ENCODE data around the gene TLK2.
"Not testable (repeated sequence)": the region's sequence is repeated elsewhere in the genome, so short reads cannot be mapped to it uniquely, and the experiment has no call there.

The TLK2 gene

DNA sequence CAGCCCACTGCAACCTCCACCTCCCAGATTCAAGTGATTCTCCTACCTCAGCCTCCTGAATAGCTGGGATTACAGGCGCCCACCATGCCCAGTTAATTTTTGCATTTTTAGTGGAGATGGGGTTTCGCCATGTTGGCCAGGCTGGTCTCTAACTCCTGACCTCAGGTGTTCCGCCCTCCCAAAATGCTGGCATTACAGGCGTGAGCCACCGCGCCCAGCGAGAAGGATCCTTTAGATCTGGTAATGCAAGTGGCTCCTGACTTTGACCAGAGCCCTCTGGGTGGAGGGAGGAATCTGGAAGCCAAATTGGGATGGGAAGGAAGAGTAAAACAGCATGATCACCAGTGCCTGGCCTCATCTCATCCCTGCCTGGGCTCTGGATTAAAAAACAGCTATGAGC lies 13.4 kb upstream of the TLK2 start:
- not testable (repeated sequence) for H2AFZ ChIP-seq (ENCODE audit: low read length, unreplicated experiment); H3K27me3 ChIP-seq (ENCODE audit: insufficient read depth, low read length); H3K4me1 ChIP-seq (ENCODE audit: control insufficient read depth, insufficient read depth, low read length, unreplicated experiment); H3K79me2 ChIP-seq (ENCODE audit: control insufficient read depth, insufficient read depth, low read length, unreplicated experiment); H3K36me3 ChIP-seq (ENCODE audit: insufficient read depth, low read length); H3K4me3 ChIP-seq (ENCODE audit: low read depth, low read length); H3K27ac ChIP-seq (ENCODE audit: low read depth, low read length)

DNA sequence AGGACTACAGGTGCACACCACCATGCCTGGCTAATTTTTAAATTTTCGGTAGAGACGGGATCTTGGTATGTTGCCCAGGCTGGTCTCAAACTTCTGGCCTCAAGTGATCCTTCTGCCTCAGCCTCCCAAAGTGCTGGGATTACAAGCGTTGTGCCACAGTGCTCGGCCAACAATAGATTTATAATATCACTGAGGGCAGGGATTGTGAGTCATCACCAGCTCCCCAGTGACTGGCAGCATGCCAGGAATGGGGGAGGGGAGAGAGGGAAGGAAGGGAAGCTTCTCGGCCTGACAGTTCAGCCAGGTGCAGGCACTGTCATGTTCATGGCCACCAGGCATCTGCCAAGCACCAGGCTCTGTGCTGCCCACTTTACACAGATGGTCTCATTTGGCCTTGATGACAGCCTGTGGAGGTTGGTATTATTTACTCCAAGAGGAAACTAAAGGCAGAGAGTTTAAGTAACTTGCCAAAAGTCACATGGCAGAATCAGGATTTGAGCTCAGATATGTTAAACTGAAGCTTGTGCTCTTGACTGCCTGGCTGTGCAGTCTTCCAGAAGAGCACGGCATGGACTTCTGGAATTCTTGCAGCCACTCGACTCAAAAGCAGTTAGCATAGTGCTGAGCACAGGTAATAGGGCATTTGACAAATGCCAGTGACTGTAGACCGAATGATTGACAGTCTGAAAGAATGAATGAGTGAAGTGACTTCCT lies 7.8 kb upstream of the TLK2 start:
- H3K79me2 ChIP-seq (ENCODE audit: control insufficient read depth, insufficient read depth, low read length, unreplicated experiment); H3K36me3 ChIP-seq (ENCODE audit: insufficient read depth, low read length); H2AFZ ChIP-seq (ENCODE audit: low read length, unreplicated experiment); H3K4me3 ChIP-seq (ENCODE audit: low read depth, low read length); H3K27me3 ChIP-seq (ENCODE audit: insufficient read depth, low read length); H3K4me1 ChIP-seq (ENCODE audit: control insufficient read depth, insufficient read depth, low read length, unreplicated experiment); H3K27ac ChIP-seq (ENCODE audit: low read depth, low read length): not testable (repeated sequence)

DNA sequence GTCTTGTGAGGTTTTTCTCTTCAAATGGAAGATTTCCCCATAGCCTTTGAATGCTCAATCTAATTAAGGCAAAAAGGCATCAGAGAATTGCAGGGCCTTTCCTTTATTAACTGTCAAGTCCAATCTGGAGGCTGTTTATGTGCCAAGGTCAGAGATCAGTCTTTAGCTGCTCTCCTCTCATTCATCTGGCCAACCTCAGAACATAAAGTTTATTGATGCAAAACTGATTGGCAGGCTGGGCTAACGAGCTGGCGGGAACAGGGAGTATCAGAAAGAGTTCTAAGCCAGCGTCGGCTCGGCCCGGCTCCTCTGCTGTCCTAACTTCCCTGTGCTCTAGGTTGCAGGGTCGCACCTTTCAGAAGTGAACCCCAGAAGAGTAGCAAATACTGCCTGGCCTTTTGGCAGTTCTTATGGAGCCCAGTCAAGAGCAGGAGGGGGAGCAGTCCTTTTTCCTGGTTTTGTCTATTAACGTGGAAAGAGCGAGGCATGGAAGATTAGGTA lies 7.2 kb upstream of the TLK2 start:
- not testable (repeated sequence) for H3K79me2 ChIP-seq (ENCODE audit: control insufficient read depth, insufficient read depth, low read length, unreplicated experiment); H3K4me1 ChIP-seq (ENCODE audit: control insufficient read depth, insufficient read depth, low read length, unreplicated experiment); H3K4me3 ChIP-seq (ENCODE audit: low read depth, low read length); H2AFZ ChIP-seq (ENCODE audit: low read length, unreplicated experiment); H3K27me3 ChIP-seq (ENCODE audit: insufficient read depth, low read length); H3K27ac ChIP-seq (ENCODE audit: low read depth, low read length); H3K36me3 ChIP-seq (ENCODE audit: insufficient read depth, low read length)

DNA sequence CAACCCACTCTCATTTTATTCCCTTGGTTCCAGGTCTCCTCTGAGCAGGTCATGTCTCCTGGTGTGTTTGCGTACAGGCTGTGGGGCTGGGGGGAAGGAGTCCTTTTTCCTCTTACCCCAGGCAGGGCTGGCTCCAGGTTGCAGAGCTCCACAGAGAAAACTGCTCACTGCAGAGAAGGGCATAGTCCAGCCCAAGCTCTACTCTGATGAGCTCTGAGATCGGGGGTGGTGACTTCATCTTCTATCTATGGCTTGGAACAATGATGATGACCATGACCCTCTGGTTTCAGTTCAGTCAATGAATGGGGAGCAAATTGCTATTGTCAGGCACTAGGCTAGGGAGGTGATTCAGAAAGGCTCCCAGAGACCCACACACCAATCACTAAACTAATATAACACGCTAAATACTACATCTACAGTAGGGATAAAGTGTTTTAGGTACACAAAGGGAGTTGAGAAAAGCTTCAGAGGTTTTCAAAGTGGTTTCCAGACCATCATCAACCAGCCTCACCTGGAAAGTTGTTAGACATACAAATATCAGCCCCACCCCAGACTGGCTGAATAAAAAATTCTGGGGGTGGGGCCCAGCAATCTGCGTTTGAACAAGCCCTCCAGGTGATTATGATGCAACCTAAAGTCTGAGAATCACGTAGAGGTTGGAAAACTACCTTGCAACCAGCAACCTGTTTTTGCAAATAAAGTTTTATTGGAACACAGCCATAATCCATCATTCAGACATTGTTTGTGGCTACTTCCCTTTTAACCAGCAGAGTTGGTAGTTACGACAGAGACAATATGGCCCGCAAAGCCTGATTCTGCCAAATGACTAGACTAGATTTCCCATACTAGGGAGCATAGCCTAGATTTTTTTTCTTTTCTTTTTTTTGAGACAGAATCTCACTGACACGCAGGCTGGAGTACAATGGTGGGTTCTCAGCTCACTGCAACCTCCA lies 5.3 kb upstream of the TLK2 start:
- H3K79me2 ChIP-seq (ENCODE audit: control insufficient read depth, insufficient read depth, low read length, unreplicated experiment); H2AFZ ChIP-seq (ENCODE audit: low read length, unreplicated experiment); H3K27me3 ChIP-seq (ENCODE audit: insufficient read depth, low read length); H3K27ac ChIP-seq (ENCODE audit: low read depth, low read length); H3K4me3 ChIP-seq (ENCODE audit: low read depth, low read length); H3K36me3 ChIP-seq (ENCODE audit: insufficient read depth, low read length); H3K4me1 ChIP-seq (ENCODE audit: control insufficient read depth, insufficient read depth, low read length, unreplicated experiment): not testable (repeated sequence)

DNA sequence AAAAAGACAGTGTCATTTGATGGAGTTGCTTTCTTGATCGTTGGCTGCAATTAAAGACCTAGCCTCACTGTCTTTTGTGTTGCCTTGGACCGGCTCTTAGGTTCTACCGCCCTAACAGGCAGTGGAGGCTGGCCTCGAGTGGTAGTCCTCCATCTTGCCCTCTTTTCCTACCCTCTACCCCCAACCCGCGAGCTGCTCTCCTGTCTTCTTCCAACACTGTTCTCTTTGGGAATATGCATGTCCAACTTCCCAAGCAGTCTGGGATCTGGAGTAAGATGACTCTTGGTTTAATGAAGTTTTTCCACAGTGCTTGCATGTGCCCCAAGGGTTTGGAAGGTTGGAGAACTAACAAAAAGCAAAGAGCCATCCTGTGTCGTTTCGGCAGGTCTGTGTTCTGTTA lies 1.5 kb upstream of the TLK2 start:
- H3K4me1 ChIP-seq (ENCODE audit: control insufficient read depth, insufficient read depth, low read length, unreplicated experiment); H3K36me3 ChIP-seq (ENCODE audit: insufficient read depth, low read length); H2AFZ ChIP-seq (ENCODE audit: low read length, unreplicated experiment); H3K27ac ChIP-seq (ENCODE audit: low read depth, low read length); H3K27me3 ChIP-seq (ENCODE audit: insufficient read depth, low read length): not testable (repeated sequence)
- Histone ChIP-seq H3K79me2 (ENCODE audit: control insufficient read depth, insufficient read depth, low read length, unreplicated experiment) (peaks cover 38% of the 10 kb centered on the region), H3K4me3 (ENCODE audit: low read depth, low read length) (peak overlapping the region; percentile 71)

DNA sequence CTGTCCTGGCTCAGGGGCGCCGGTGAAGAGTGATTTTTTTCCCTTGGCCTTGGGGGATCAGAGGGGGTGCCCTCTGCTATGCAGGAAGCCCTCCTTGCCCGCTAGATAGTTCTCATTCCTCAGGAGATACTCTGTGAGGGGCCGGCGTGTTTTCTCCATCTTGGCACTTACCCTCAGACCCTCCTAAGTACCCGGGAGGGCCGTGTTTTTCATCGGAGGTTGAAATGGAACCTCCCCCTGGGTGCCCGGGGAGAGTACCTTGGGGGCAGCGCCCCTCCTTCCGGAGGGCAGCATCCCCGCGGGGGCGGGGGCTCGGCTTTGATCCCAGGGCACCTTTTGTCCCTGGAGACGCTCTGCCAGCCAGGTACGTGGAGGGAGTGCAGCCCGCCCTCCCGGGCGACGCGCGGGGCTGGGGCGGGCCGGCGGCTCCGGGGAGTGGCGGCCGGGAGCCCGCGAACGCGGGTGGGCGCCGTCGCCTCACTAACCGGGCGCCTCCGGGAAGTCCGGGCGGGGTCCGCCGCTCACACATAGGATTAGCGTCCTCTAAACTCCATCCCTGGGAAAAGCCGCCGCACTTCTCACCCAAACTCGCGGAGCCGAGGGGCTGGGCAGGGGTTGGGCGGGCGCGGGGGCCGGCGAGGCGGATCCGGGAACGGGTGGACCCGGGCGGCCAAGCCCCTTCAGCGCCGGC lies 762 bp upstream of the TLK2 start:
- Histone ChIP-seq H3K27ac (ENCODE audit: low read depth, low read length) (peak overlapping the region; percentile 41; the same call in 1 of the 2 replicates), H2AFZ (ENCODE audit: low read length, unreplicated experiment) (peak overlapping the region; percentile 36), H3K79me2 (ENCODE audit: control insufficient read depth, insufficient read depth, low read length, unreplicated experiment) (peaks cover 45% of the 10 kb centered on the region), H3K4me3 (ENCODE audit: low read depth, low read length) (peak overlapping the region; percentile 71)
- not testable (repeated sequence) for H3K27me3 ChIP-seq (ENCODE audit: insufficient read depth, low read length); H3K36me3 ChIP-seq (ENCODE audit: insufficient read depth, low read length); H3K4me1 ChIP-seq (ENCODE audit: control insufficient read depth, insufficient read depth, low read length, unreplicated experiment)

DNA sequence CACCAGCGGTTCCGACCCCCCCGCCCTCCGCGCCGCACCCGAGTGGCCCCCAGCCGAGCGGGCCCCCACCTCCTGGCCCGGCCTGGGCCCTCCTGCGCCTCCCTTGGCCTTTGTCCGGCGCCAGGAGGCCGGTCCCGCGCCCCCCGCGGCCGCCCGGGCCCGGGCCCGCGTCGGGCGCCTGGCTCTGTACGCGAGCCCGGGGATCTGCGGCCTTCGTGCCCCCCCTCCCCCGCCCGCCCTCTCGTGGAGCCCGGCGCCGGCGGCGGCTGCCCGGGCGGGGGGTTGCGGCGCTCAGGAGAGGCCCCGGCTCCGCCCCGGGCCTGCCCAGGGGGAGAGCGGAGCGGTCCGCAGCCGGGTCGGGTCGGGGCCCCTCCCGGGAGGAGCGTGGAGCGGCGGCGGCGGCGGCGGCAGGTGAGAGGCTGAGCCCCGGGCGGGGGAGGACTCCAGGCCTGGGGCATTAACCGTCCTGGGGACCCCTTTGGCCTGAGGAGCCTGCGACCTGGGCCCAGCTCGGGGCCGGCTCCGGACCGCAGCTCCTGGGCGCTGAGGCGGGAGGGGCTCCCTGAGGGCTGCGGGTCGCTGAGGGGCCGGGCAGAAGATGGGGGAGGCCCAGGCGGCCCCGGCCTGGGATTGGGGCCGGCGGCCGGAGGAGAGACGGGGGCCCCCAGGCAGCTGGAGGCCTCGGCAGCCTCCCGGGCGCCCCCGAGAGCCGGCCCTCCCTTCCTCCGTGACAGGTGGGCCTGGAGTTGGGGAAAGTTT lies 434 bp downstream of the TLK2 start:
- H3K36me3 ChIP-seq (ENCODE audit: insufficient read depth, low read length); H3K27me3 ChIP-seq (ENCODE audit: insufficient read depth, low read length); H2AFZ ChIP-seq (ENCODE audit: low read length, unreplicated experiment); H3K4me1 ChIP-seq (ENCODE audit: control insufficient read depth, insufficient read depth, low read length, unreplicated experiment): not testable (repeated sequence)
- Histone ChIP-seq H3K79me2 (ENCODE audit: control insufficient read depth, insufficient read depth, low read length, unreplicated experiment) (peaks cover 56% of the 10 kb centered on the region), H3K27ac (ENCODE audit: low read depth, low read length) (peak overlapping the region; percentile 63; the same call in 1 of the 2 replicates), H3K4me3 (ENCODE audit: low read depth, low read length) (peak overlapping the region; percentile 82)

DNA sequence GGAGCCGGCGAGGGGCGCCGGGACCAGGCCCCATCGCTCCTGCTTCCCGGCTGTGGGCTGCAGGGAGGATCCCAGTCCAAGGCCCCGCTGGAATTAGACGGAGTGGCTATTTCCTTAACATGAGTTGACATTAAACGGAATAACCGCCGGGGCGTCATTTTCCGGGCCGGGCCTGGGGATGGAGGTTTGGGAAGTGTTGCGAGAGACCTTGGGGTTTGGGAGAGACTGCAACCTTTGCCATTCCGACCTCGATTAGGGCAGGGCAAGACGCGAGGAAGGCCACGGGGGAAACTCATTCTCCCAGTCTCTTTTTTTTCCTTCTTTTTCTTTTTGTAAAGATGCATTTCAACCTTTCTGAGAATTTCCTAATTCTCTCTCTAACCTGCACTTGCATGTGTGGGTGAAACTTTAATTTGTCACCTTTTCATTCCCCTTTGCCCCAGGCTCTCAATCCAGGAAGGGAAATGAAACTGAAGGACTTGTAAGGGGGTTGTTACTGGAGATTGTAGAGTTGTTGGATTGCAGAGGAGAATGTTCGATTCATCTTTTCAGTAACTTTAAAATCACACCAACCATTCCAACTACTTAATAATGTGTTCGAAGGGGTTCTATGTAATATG lies 1.1 kb downstream of the TLK2 start:
- Histone ChIP-seq H3K4me3 (ENCODE audit: low read depth, low read length) (peak overlapping the region; percentile 82), H3K27ac (ENCODE audit: low read depth, low read length) (peak overlapping the region; percentile 63), H3K79me2 (ENCODE audit: control insufficient read depth, insufficient read depth, low read length, unreplicated experiment) (peaks cover 56% of the 10 kb centered on the region)
- H3K36me3 ChIP-seq (ENCODE audit: insufficient read depth, low read length); H3K27me3 ChIP-seq (ENCODE audit: insufficient read depth, low read length); H3K4me1 ChIP-seq (ENCODE audit: control insufficient read depth, insufficient read depth, low read length, unreplicated experiment); H2AFZ ChIP-seq (ENCODE audit: low read length, unreplicated experiment): not testable (repeated sequence)

DNA sequence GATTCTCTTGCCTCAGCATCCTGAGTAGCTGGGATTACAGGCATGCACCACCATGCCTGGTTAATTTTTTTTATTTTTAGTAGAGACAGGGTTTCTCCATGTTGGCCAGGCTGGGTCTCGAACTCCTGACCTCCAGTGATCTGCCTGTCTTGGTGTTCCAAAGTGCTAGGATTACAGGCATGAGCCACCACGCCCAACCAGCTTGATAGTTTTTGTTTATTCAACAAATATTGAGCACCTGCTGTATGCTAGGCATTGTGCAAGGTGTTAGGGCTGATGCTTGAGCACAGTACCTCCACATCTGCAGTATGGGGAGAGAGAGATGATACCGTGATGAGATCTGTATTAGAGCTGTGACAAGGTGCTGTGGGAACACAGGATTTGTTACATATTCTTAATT lies 3.9 kb downstream of the TLK2 start:
- H3K36me3 ChIP-seq (ENCODE audit: insufficient read depth, low read length); H2AFZ ChIP-seq (ENCODE audit: low read length, unreplicated experiment); H3K27ac ChIP-seq (ENCODE audit: low read depth, low read length): not testable (repeated sequence)

DNA sequence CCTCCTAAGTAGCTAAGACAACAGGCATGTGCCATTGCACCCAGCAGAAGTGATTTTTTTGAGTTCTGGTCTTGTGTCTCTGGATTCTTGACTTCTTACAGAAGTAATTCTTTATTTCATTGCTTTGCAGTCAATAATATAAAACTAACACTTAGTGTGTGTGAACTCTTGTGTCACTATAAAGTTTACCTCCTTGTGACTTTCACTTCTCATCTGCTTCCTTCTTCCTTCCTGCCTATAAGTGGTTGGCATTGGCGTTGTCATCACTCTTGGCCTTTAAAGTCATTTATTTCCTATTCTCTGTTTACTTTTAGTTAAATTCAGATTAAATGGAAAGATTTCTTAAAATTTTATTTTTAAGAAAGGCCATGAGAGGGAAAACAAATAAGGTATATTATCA lies 12.4 kb downstream of the TLK2 start:
- not testable (repeated sequence) for H3K36me3 ChIP-seq (ENCODE audit: insufficient read depth, low read length); H3K27me3 ChIP-seq (ENCODE audit: insufficient read depth, low read length); H3K4me1 ChIP-seq (ENCODE audit: control insufficient read depth, insufficient read depth, low read length, unreplicated experiment); H3K27ac ChIP-seq (ENCODE audit: low read depth, low read length); H3K4me3 ChIP-seq (ENCODE audit: low read depth, low read length); H2AFZ ChIP-seq (ENCODE audit: low read length, unreplicated experiment)
- peaks cover 76% of the 10 kb centered on the region for H3K79me2 ChIP-seq (ENCODE audit: control insufficient read depth, insufficient read depth, low read length, unreplicated experiment)

More for the DNA sequence above, 3.9 kb downstream of the TLK2 start:
- not testable (repeated sequence) for H3K27me3 ChIP-seq (ENCODE audit: insufficient read depth, low read length); H3K4me3 ChIP-seq (ENCODE audit: low read depth, low read length); H3K4me1 ChIP-seq (ENCODE audit: control insufficient read depth, insufficient read depth, low read length, unreplicated experiment)
- peaks cover 69% of the 10 kb centered on the region for H3K79me2 ChIP-seq (ENCODE audit: control insufficient read depth, insufficient read depth, low read length, unreplicated experiment)
